Naive B cell (primary cell): Measurements from ENCODE around the gene TOM1L1. TPM values are rescaled to one million over a fixed set of nuclear protein-coding genes. Genes with fewer than 3 reads are reported as not detected.

Source experiments
- ATAC-seq, 2 donors: fragments of 150-1000 bp; cut with Tn5 transposase; 2 replicates each; pipeline ENCODE4 v1.10.0; 2021; ENCODE audit warnings: low read depth in 2 of 2, mild to moderate bottlenecking in 2 of 2, moderate library complexity in 2 of 2
- DNase-seq: peaks from one replicate; pipeline ENCODE4 v3.0.0; 2022
- H3K27ac Mint-ChIP-seq, 6 donors: one replicate each; pipeline ENCODE4 v1.8.0; 2020 to 2022; ENCODE audit warnings: mild to moderate bottlenecking in 6 of 6, mixed read lengths in 6 of 6, moderate library complexity in 5 of 6, inconsistent platforms in 2 of 6
- H3K27me3 Mint-ChIP-seq, 3 donors: one replicate each; pipeline ENCODE4 v1.8.0; 2021 to 2022; ENCODE audit warnings: mixed read lengths in 3 of 3, mild to moderate bottlenecking in 1 of 3
- H3K36me3 Mint-ChIP-seq, 2 donors: one replicate each; pipeline ENCODE4 v1.8.0; 2020 to 2022; ENCODE audit warnings: mixed read lengths in 2 of 2, inconsistent platforms in 1 of 2, mild to moderate bottlenecking in 1 of 2
- H3K4me1 Mint-ChIP-seq, 3 donors: one replicate each; pipeline ENCODE4 v1.8.0; 2020 to 2022; ENCODE audit warnings: mixed read lengths in 3 of 3, inconsistent platforms in 1 of 3, mild to moderate bottlenecking in 1 of 3, moderate library complexity in 1 of 3
- H3K4me3 Mint-ChIP-seq, 8 donors: one replicate each; pipeline ENCODE4 v1.8.0; 2020 to 2022; ENCODE audit warnings: mild to moderate bottlenecking in 8 of 8, mixed read lengths in 8 of 8, moderate library complexity in 8 of 8, inconsistent platforms in 2 of 8
- H3K9me3 Mint-ChIP-seq, 7 donors: one replicate each; pipeline ENCODE4 v1.8.0; 2020 to 2022; ENCODE audit warnings: mixed read lengths in 7 of 7, mild to moderate bottlenecking in 5 of 7, inconsistent platforms in 2 of 7, moderate library complexity in 1 of 7
- polyA plus RNA-seq, 6 donors: library from polyadenylated mRNA; unstranded; fragments of 300-500 nt; fragmentation: Illumina TruSeq; gene quantifications; one replicate each; pipeline ENCODE4 v1.2.3, GENCODE V29; 2021; ENCODE audit warnings: low read depth in 6 of 6

Gene TOM1L1
- polyA plus RNA-seq, 6 donors from 2014 or later = not detected

DNA sequence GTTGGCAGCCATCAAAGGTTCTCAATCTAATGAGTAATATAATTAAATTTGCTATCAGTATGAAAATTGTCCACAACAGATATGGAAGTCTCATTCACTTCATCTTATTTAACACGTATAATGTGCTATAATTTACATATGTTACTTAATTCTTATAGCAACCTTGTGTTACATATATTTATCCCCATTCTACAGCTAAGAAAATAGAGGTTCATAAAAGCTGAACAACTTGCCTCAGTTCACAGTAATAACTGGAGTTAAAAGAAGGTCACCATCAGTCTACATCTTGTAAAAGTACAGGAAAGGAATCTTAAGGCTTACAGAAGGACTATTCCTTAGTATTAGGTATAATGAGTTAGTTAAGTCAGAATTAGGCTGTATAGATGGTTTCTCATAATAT is 95.8 kb downstream of the TOM1L1 start:
- no peaks in the 10 kb centered on the region for H3K4me1 Mint-ChIP-seq
- no peak overlapping the region for H3K27ac Mint-ChIP-seq
- H3K27me3 Mint-ChIP-seq = no peaks in the 10 kb centered on the region
- no peaks in the 10 kb centered on the region for H3K36me3 Mint-ChIP-seq
- ATAC-seq (no peak), DNase-seq (no peak)
- H3K9me3 Mint-ChIP-seq = no peaks in the 10 kb centered on the region
- H3K4me3 Mint-ChIP-seq = no peak overlapping the region

DNA sequence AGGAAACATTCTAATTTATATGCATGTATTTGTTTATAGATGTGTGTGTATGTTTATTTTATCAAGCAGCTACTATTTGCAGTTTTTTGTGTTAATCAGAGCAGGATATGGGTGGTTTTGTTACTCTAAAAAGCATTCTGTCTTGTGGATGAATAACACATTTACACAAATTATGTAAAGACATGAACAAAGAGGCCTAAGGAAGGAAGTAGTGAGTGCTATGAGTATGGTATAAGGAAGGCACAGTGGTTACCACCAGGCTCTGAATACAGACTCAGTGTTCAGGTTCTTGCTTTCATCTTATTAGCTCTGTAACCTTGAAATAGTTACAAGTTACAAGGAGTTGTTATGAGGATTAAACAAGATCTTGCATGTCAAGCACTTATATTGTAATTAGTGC is 101.8 kb downstream of the TOM1L1 start:
- peaks cover 0 to 1% of the 10 kb centered on the region in 2 donors for H3K36me3 Mint-ChIP-seq
- no peak overlapping the region for H3K4me3 Mint-ChIP-seq
- DNase-seq (no peak), ATAC-seq (no peak)
- no peaks in the 10 kb centered on the region for H3K9me3 Mint-ChIP-seq
- H3K27ac Mint-ChIP-seq = no peak overlapping the region
- H3K27me3 Mint-ChIP-seq = no peaks in the 10 kb centered on the region
- H3K4me1 Mint-ChIP-seq = no peaks in the 10 kb centered on the region

DNA sequence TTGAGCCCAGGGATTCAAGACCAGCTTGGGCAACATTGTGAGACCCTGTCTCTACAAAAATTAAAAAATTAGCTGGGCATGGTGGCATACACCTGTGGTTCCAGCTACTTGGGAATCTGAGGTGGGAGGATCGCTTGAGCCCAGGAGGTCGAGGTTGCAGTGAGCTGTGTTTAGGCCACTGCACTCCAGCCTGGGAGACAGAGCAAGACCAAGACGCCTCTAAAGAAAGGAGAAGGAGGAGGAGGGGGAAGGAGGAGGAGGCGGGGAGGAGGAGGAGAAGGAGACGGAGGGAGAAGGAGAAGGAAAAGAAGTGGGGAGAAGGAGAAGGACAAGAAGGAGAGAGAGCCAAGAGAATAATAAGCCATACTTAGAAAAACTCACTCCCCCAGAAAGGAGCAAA is 103.8 kb downstream of the TOM1L1 start:
- peaks cover 0 to 8% of the 10 kb centered on the region in 2 donors for H3K36me3 Mint-ChIP-seq
- no peaks in the 10 kb centered on the region for H3K27me3 Mint-ChIP-seq
- no peak overlapping the region for H3K4me3 Mint-ChIP-seq
- H3K9me3 Mint-ChIP-seq = no peaks in the 10 kb centered on the region
- ATAC-seq (no peak), DNase-seq (no peak)
- no peak overlapping the region for H3K27ac Mint-ChIP-seq
- no peaks in the 10 kb centered on the region for H3K4me1 Mint-ChIP-seq

DNA sequence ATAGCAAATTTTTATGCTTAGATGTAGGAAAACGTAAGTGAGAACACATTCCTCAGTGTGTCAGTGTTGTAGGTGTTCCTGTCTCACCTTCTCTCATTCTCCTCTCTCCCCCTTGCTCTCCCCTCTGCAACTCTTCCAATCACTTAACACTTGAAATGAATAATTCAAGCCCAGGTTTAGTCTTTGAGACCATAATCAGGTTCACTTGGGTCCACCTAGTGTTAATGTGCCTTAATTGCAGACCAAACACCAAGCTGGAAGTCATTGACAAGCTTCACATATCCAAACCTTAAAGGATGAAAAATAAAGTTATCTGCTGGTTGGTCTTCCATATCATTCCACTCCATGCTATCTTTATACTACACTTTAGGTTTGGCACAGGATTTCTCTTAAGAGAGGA is 104.9 kb downstream of the TOM1L1 start:
- H3K4me3 Mint-ChIP-seq = no peak overlapping the region
- peaks cover 0 to 8% of the 10 kb centered on the region in 2 donors for H3K36me3 Mint-ChIP-seq
- DNase-seq = no peak
- H3K27ac Mint-ChIP-seq = no peak overlapping the region
- no peak for ATAC-seq
- no peaks in the 10 kb centered on the region for H3K9me3 Mint-ChIP-seq
- no peaks in the 10 kb centered on the region for H3K4me1 Mint-ChIP-seq
- no peaks in the 10 kb centered on the region for H3K27me3 Mint-ChIP-seq

Other genes starting within 250 kb of the TOM1L1 start
- 10 to 100 TPM; 49.1 to 72.2 (median 59.1) TPM for gene COX11, start 67.8 kb downstream of the TOM1L1 start, polyA plus RNA-seq
- gene STXBP4, start 67.9 kb downstream of the TOM1L1 start, polyA plus RNA-seq = 10 to 100 TPM in 1 of 6 donors, 1 to 10 TPM in 5; 3.5 to 11.5 (median 5.7) TPM